Ovary (tissue), 3 donors: ENCODE results near the gene PRAC1.

Experiments used
- CTCF ChIP-seq, 3 donors: fragments of 450-650 bp in 2 of 3; fragments of 200-600 bp in 1 of 3; IDR thresholded peaks; one replicate each; pipeline versions ENCODE4 v1.5.1 to v1.8.0; 2016 to 2022; ENCODE audit warnings: antibody characterized with exemption in 3 of 3, mild to moderate bottlenecking in 1 of 3
- EP300 ChIP-seq: sonication (generic); formaldehyde crosslinking; IDR thresholded peaks from one replicate; pipeline ENCODE4 v1.6.1; 2017; ENCODE audit warnings: antibody characterized with exemption
- POLR2A ChIP-seq: fragments of 450-650 bp; IDR thresholded peaks from one replicate; pipeline ENCODE4 v1.6.1; 2017; ENCODE audit warnings: antibody characterized with exemption, mild to moderate bottlenecking, moderate library complexity
- donor health status: DM: no; HTN: no; CAD: no.

GRCh38 chr17:48738803-48739526, 16.6 kb upstream of the PRAC1 start:
- TF ChIP-seq POLR2A: no peak
- no peak for TF ChIP-seq EP300
- no peak for TF ChIP-seq CTCF (IDR thresholded peaks at IDR 0.05)
